GM19463 (cell line): ENCODE results near the gene RIIAD1.

Experiments
- ATAC-seq: cut with Tn5 transposase; IDR thresholded peaks from one replicate; pipeline ENCODE4 v1.9.1; 2021; ENCODE audit warnings: mild to moderate bottlenecking, moderate library complexity; ENCODE audit not compliant: unreplicated experiment

Gene RIIAD1

GRCh38 chr1:151710187-151710840 is 11.0 kb upstream of the RIIAD1 start:
- ATAC-seq: no peak

GRCh38 chr1:151711044-151711800 is 10.1 kb upstream of the RIIAD1 start:
- ATAC-seq: no peak

GRCh38 chr1:151711951-151712350 is 9.4 kb upstream of the RIIAD1 start:
- ATAC-seq: no peak

- ATAC-seq: no peak
These were observed 8.3 kb upstream of the RIIAD1 start for GRCh38 chr1:151713044-151713443.

- ATAC-seq: no peak
These were observed 7.4 kb upstream of the RIIAD1 start for GRCh38 chr1:151713874-151714273.

- no peak for ATAC-seq
These were observed 6.2 kb upstream of the RIIAD1 start for GRCh38 chr1:151714820-151715725.

GRCh38 chr1:151715726-151716404 is 5.5 kb upstream of the RIIAD1 start:
- ATAC-seq: no peak

- ATAC-seq: no peak
These were observed 4.9 kb upstream of the RIIAD1 start for GRCh38 chr1:151716405-151716762.

- ATAC-seq: no peak
These were observed 4.3 kb upstream of the RIIAD1 start, which contains the start of gene CELF3 for GRCh38 chr1:151716771-151717631. CELF3 (minus strand) TSS chr1:151716803; CDS start chr1:151716020, 783 bp downstream.

- no peak for ATAC-seq
These were observed 3.3 kb upstream of the RIIAD1 start for GRCh38 chr1:151718011-151718431.

- ATAC-seq: no peak
These were observed 2.7 kb upstream of the RIIAD1 start for GRCh38 chr1:151718666-151719065.

GRCh38 chr1:151720125-151720524 is 1.2 kb upstream of the RIIAD1 start:
- no peak for ATAC-seq

- no peak for ATAC-seq
These were observed 768 bp upstream of the RIIAD1 start for GRCh38 chr1:151720554-151720953.

- no peak for ATAC-seq
These were observed 627 bp downstream of the RIIAD1 start for GRCh38 chr1:151721788-151722510.

GRCh38 chr1:151723726-151724370 is 2.5 kb downstream of the RIIAD1 start:
- ATAC-seq: no peak

- no peak for ATAC-seq
These were observed 7.1 kb downstream of the RIIAD1 start for GRCh38 chr1:151728151-151729054.

GRCh38 chr1:151729157-151729965 is 8.0 kb downstream of the RIIAD1 start:
- ATAC-seq: no peak
